Coronary artery (tissue), 2 donors: Measurements from ENCODE around the gene MYEOV.

ENCODE experiments used
- DNase-seq: peaks from one replicate; pipeline ENCODE4 v3.0.0-alpha.2; 2017; ENCODE audit warnings: low spot score
- H3K27ac ChIP-seq, 2 donors: fragments of 200-600 bp; sonication (generic); one replicate each; pipeline ENCODE4 v1.5.1; 2016 to 2019
- H3K4me3 ChIP-seq: fragments of 200-600 bp; sonication (generic); 2 replicates; pipeline ENCODE4 v1.5.1; 2016; ENCODE audit warnings: mild to moderate bottlenecking, moderate library complexity
- TF ChIP-seq, protein P1 (sequence below): fragments of 200-600 bp; sonication (generic); IDR thresholded peaks from one replicate; pipeline ENCODE4 v1.5.1; 2019; ENCODE audit warnings: antibody characterized with exemption

Gene MYEOV

DNA sequence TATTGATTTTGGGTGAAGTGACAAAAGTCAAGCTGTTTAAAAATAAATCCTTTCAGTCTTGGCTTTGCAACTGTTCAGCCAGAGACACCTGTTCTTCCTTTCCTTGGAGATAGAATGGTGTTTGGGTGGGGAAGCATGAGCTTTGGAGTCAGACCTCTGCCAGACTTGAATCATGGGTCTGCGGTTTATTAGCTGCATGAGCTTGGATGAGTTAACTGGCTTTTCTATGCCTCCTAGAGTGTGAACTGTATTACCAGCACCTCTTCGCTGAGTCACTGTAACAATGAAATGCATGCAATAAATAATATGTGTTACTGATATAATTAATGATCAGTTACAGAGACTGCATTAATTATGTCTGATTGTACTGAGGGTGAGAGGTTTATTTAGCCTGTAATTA is 13.5 kb upstream of the MYEOV start:
- TF ChIP-seq, protein P1, sequence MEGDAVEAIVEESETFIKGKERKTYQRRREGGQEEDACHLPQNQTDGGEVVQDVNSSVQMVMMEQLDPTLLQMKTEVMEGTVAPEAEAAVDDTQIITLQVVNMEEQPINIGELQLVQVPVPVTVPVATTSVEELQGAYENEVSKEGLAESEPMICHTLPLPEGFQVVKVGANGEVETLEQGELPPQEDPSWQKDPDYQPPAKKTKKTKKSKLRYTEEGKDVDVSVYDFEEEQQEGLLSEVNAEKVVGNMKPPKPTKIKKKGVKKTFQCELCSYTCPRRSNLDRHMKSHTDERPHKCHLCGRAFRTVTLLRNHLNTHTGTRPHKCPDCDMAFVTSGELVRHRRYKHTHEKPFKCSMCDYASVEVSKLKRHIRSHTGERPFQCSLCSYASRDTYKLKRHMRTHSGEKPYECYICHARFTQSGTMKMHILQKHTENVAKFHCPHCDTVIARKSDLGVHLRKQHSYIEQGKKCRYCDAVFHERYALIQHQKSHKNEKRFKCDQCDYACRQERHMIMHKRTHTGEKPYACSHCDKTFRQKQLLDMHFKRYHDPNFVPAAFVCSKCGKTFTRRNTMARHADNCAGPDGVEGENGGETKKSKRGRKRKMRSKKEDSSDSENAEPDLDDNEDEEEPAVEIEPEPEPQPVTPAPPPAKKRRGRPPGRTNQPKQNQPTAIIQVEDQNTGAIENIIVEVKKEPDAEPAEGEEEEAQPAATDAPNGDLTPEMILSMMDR = no peak
- no peak for DNase-seq
- H3K4me3 ChIP-seq = no peak overlapping the region

DNA sequence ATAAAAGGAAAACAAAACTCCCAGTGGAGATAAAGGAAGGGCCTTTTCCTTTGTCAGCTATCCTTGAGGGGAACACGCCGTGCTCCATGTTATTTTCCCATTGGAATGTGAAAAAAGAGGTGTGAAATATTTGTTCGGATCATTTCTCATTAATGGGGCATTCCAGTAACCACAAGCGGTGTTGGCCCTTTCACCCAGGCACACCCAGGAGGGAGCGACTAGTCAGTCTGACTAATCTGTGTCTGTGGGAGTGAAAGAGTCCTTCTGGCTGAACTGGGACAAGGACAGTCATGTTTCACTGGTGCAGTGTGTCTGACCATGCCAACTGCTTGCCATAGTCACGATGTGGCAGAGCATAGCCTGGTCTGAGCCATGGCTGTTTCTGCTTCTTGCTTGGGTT is 13.0 kb upstream of the MYEOV start:
- no peak for DNase-seq
- Histone ChIP-seq H3K4me3 (no peak overlapping the region), H3K27ac (no peak overlapping the region)
- TF ChIP-seq, protein P1 = no peak

More for the DNA sequence above, 13.5 kb upstream of the MYEOV start:
- H3K27ac ChIP-seq = no peak overlapping the region

DNA sequence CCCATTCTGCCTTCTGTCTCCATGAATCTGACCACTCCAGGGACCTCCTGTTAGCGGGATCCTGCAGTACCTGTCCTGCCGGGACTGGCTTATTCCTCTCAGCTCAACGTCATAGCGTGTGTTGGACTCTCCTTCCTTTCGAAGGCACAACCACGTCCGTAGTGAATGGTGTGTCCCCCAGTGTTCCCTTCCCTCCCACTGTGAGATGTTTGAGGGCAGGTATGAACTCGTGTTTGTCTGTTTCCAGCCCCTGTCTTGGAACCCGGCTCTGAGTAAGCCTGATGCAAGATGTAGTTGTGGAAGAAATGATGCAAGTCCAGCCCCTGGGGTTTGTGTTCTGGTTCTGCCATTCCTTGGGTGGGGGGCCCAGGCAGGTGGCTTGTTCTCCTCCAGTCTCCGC is 10.5 kb upstream of the MYEOV start:
- TF ChIP-seq, protein P1 = no peak
- no peak for DNase-seq
- Histone ChIP-seq H3K4me3 (no peak overlapping the region), H3K27ac (no peak overlapping the region)

DNA sequence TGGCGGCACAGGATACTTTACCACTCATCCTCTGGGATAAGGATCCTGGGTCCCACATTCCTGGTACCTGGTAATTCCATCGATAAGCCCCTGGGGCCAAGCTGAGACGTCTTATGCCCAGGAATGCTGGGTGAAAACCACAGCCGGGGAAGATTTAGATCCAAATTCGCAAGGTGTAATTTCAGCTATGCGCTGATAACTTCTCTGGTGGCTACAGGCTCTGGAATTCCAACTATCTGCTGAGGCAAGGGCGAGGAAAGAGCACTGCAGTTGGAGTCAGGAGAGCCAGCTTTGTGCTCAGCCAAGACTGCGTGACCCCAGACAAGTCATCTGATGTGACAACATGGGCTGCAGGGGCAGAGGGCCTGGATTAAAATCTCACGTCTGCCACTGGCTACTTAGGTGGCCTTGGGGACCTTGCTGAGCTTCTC is 9.9 kb upstream of the MYEOV start:
- no peak overlapping the region for H3K27ac ChIP-seq
- H3K4me3 ChIP-seq = no peak overlapping the region
- no peak for DNase-seq
- TF ChIP-seq, protein P1 = no peak

DNA sequence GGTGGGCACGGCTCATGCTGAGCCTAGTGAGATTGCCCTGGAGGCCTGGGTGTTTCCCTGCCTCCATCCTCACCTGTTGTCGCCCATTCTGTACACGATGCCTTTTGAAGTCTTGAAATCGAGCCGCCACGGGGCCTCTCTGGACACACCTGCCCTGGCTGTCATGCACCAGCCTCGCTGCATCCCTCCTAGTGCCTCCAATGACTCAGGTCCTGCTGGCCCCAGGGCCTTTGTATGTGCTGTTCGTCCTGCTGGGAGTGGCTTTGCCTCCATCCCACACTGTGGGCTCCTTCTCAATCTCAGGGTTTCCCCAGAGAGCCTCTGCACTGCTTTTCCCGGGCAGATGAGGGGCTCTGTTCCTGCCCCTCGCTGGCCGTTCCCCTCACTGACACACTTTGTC is 8.9 kb upstream of the MYEOV start:
- no peak for DNase-seq
- H3K4me3 ChIP-seq = no peak overlapping the region
- TF ChIP-seq, protein P1 = no peak
- H3K27ac ChIP-seq = no peak overlapping the region

DNA sequence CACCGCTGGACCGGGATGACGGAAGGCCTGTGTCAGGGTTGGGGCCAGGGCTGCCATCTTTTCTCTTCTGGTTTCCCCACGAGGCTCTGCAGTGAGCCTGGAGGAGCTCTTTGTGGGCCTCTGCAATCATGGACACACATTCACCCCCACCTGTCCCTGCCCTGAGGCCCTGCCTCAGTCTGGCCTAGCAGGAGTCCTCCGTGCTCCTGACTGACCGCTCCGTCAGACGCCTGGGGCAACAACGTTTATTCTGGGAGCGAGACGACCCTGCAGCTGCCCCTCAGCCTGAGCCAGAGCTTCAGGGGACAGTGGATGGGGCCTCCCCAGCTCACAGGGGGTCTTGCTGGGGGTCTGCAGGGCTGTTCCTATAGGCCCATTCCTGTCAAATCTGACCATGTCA is 8.2 kb upstream of the MYEOV start:
- Histone ChIP-seq H3K27ac (no peak overlapping the region), H3K4me3 (no peak overlapping the region)
- TF ChIP-seq, protein P1 = no peak
- DNase-seq = no peak

DNA sequence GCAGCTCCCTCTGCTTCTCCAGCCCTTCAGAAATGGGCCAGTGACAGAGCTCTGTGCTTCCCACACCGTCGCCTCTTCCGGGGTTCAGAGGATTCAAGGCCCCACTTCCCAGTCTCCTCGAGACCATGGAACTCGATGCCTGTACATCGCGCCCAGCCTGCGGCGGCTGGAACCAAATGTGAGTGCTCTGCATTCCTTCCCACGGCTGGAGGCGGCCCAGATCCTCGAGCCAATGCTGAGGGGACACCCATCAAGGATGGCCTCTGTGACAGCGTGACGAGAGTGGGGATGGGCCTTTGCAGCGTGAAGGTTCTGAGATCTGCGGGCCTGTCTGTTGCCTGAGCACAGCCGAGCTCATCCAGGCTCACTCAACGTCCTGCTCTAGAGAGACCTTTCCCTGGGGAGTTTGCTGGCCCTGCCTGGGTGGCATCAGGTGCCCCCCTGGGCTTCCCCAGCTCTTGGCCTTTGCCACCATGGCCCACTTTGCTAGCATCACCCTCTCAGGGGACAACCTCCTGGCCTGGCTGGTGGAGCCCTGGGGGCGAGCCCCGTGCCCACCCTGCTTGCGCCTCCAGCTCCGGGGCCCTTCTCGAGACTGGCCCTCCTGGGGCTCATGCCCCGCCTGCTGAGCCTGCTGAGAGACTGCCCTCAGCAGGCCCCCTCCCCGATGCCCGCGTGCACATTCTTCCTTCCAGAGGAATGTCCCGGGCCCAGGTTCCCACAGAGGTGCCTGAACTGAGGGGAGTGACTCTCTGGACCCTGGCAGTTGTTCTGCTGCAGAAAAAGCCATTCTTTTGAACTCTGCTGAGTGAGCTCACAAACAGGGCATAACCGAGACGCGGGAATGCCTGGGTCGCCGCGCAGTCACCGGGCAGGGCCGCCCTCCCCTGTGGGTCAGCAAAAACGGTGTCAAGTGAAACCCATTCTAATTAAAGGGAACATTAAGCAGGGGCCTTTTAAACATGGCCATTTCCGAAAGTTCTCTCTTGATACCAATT is 7.3 kb upstream of the MYEOV start:
- TF ChIP-seq, protein P1 = no peak
- H3K27ac ChIP-seq = no peak overlapping the region
- no peak for DNase-seq
- no peak overlapping the region for H3K4me3 ChIP-seq
